ENCODE measurements around the gene PCBP3.
A peak's percentile ranks its signal among the peaks of the same experiment; 100 is the strongest.
"Not testable (repeated sequence)": the region's sequence is repeated elsewhere in the genome, so short reads cannot be mapped to it uniquely, and the experiment has no call there.

Gene PCBP3

GRCh38 chr21:45974073-45975019 lies 330.8 kb downstream of the PCBP3 start:
- Histone ChIP-seq H3K9me3 (ENCODE audit: severe bottlenecking) (peaks cover 3% of the 10 kb centered on the region), H3K36me3 (no peaks in the 10 kb centered on the region), H3K27me3 (ENCODE audit: insufficient read depth, low read depth, severe bottlenecking) (no peaks in the 10 kb centered on the region), H3K4me3 (ENCODE audit: low read depth, low read length) (peak overlapping the region; percentile 64), H3K27ac (peak overlapping the region; percentile 81)
- peak; percentile 46 for DNase-seq
- TF ChIP-seq CTCF (IDR thresholded peaks at IDR 0.05; ENCODE audit: low read depth, low read length): no peak

GRCh38 chr21:45975020-45975666 lies 331.6 kb downstream of the PCBP3 start:
- Histone ChIP-seq H3K27me3 (ENCODE audit: insufficient read depth, low read depth, severe bottlenecking) (no peaks in the 10 kb centered on the region), H3K4me3 (ENCODE audit: low read depth, low read length) (no peak overlapping the region)

GRCh38 chr21:45975667-45976409 lies 332.3 kb downstream of the PCBP3 start:
- H3K9me3 ChIP-seq (ENCODE audit: severe bottlenecking); H3K27me3 ChIP-seq (ENCODE audit: insufficient read depth, low read depth, severe bottlenecking); H3K36me3 ChIP-seq; DNase-seq; H3K27ac ChIP-seq; H3K4me3 ChIP-seq (ENCODE audit: low read depth, low read length): not testable (repeated sequence)

More at GRCh38 chr21:45975020-45975666, 331.6 kb downstream of the PCBP3 start:
- TF ChIP-seq CTCF (IDR thresholded peaks at IDR 0.05; ENCODE audit: low read depth, low read length): no peak
- DNase-seq: peak; percentile 68
- H3K27ac ChIP-seq: peak overlapping the region; percentile 81
- no peaks in the 10 kb centered on the region for H3K36me3 ChIP-seq
- peaks cover 3% of the 10 kb centered on the region for H3K9me3 ChIP-seq (ENCODE audit: severe bottlenecking)

GRCh38 chr21:45976701-45977311 lies 333.3 kb downstream of the PCBP3 start:
- H3K36me3 ChIP-seq: no peaks in the 10 kb centered on the region
- H3K27me3 ChIP-seq (ENCODE audit: insufficient read depth, low read depth, severe bottlenecking): no peaks in the 10 kb centered on the region
- peaks cover 3% of the 10 kb centered on the region for H3K9me3 ChIP-seq (ENCODE audit: severe bottlenecking)
- H3K27ac ChIP-seq: no peak overlapping the region
- DNase-seq: peak; percentile 6
- no peak for TF ChIP-seq CTCF (IDR thresholded peaks at IDR 0.05; ENCODE audit: low read depth, low read length)
- no peak overlapping the region for H3K4me3 ChIP-seq (ENCODE audit: low read depth, low read length)

GRCh38 chr21:45977396-45977795 lies 333.9 kb downstream of the PCBP3 start:
- no peak for TF ChIP-seq CTCF (IDR thresholded peaks at IDR 0.05; ENCODE audit: low read depth, low read length)
- Histone ChIP-seq H3K27ac (no peak overlapping the region), H3K4me3 (ENCODE audit: low read depth, low read length) (no peak overlapping the region), H3K27me3 (ENCODE audit: insufficient read depth, low read depth, severe bottlenecking) (no peaks in the 10 kb centered on the region), H3K36me3 (no peaks in the 10 kb centered on the region), H3K9me3 (ENCODE audit: severe bottlenecking) (peaks cover 3% of the 10 kb centered on the region)
- DNase-seq: peak; percentile 27

Data from WERI-Rb-1 (cell line).